ENCODE results near the gene TRIM25. TPM values are rescaled to one million over a fixed set of nuclear protein-coding genes. Genes with fewer than 3 reads are reported as not detected.

TRIM25 gene
- total RNA-seq, 4 donors from 2014 or later, result 25.4 to 38.6 (median 34.6) TPM

DNA sequence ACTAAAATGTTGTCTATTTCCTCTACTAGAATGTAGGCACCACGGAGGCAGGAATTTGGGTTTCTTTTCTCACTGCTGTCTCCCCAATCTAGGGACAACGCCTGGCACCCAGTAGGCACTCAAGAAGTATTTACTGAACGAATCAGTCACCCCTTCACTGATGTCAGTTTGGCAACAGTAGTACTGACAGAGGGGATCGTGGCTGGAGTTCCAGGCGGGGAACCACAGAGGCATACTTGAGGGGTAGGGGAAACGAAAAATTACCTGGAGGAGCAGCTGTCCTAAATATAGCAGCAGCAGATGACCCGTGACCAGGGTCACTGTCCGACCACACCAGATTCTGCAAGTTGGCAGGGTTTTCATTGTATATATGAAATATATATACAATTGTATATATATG, 33.3 kb downstream of the TRIM25 start:
- no peak for TF ChIP-seq POLR2A (IDR thresholded peaks at IDR 0.05)
- TF ChIP-seq, protein P1, sequence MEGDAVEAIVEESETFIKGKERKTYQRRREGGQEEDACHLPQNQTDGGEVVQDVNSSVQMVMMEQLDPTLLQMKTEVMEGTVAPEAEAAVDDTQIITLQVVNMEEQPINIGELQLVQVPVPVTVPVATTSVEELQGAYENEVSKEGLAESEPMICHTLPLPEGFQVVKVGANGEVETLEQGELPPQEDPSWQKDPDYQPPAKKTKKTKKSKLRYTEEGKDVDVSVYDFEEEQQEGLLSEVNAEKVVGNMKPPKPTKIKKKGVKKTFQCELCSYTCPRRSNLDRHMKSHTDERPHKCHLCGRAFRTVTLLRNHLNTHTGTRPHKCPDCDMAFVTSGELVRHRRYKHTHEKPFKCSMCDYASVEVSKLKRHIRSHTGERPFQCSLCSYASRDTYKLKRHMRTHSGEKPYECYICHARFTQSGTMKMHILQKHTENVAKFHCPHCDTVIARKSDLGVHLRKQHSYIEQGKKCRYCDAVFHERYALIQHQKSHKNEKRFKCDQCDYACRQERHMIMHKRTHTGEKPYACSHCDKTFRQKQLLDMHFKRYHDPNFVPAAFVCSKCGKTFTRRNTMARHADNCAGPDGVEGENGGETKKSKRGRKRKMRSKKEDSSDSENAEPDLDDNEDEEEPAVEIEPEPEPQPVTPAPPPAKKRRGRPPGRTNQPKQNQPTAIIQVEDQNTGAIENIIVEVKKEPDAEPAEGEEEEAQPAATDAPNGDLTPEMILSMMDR (IDR thresholded peaks at IDR 0.05), result no peak
- 69 to 75% methylated on average over 6 to 8 of the region's 8 CpGs for WGBS, 2 donors
- intact Hi-C loops (cut with DNase I), result no loop called here

DNA sequence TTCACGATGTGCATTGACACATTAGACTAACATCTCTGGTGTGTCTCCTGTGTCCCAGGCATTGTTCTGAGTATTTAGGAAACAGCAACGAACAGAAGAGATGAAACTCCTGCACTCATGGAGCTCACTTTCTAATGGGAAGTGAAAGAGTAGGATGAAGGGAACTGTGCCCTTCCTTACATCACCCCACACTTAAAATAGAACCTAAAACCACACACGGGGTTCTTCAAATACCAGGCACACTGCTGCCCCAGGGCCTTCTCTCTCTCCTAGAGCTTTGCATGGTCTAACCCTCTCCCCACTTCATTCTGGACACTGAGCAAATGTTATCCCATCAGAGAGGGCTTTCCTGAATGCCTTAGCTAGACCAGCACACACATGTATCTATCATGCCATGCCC, 33.7 kb downstream of the TRIM25 start:
- Histone ChIP-seq H3K27ac (no peak overlapping the region), H3K4me1 (no peaks in the 10 kb centered on the region), H3K4me3 (no peak overlapping the region), H3K9me3 (no peaks in the 10 kb centered on the region), H3K27me3 (no peaks in the 10 kb centered on the region), H3K36me3 (no peaks in the 10 kb centered on the region)
- no peak for DNase-seq
- intact Hi-C loops (cut with DNase I), result no loop called here
- no peak for TF ChIP-seq POLR2A (IDR thresholded peaks at IDR 0.05)
- TF ChIP-seq, protein P1 (IDR thresholded peaks at IDR 0.05), result no peak
- WGBS, 2 donors, result 55 to 57% methylated on average over 3 of the region's 3 CpGs

More for the DNA sequence above, 33.3 kb downstream of the TRIM25 start:
- DNase-seq, result no peak
- Histone ChIP-seq H3K4me3 (no peak overlapping the region), H3K27me3 (no peaks in the 10 kb centered on the region), H3K9me3 (no peaks in the 10 kb centered on the region), H3K36me3 (no peaks in the 10 kb centered on the region), H3K27ac (no peak overlapping the region), H3K4me1 (no peaks in the 10 kb centered on the region)

DNA sequence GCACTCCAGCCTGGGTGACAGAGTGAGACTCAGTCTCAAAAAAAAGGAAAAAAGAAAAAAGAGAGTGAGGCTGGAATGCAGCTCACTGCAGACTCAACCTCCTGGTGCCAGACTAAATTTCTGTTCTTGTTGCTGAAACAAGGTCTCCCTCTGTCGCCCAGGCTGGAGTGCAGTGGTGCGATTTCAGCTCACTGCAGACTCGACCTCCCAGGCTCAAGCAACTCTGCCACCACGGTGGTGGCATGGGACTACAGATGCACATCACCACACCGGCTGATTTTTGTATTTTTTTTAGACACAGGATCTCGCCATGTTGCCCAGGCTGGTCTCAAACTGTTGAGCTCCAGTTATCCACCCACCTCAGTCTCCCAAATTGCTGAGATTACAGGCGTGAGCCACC, 34.6 kb downstream of the TRIM25 start:
- DNase-seq, result no peak
- no peaks in the 10 kb centered on the region for H3K36me3 ChIP-seq
- 87 to 88% methylated on average over 7 of the region's 7 CpGs for WGBS, 2 donors
- no peak overlapping the region for H3K4me3 ChIP-seq
- no peaks in the 10 kb centered on the region for H3K27me3 ChIP-seq
- no peaks in the 10 kb centered on the region for H3K4me1 ChIP-seq
- TF ChIP-seq POLR2A (IDR thresholded peaks at IDR 0.05), result no peak
- TF ChIP-seq, protein P1 (IDR thresholded peaks at IDR 0.05), result no peak
- no peak overlapping the region for H3K27ac ChIP-seq
- intact Hi-C loops (cut with DNase I), result no loop called here
- H3K9me3 ChIP-seq, result no peaks in the 10 kb centered on the region

DNA sequence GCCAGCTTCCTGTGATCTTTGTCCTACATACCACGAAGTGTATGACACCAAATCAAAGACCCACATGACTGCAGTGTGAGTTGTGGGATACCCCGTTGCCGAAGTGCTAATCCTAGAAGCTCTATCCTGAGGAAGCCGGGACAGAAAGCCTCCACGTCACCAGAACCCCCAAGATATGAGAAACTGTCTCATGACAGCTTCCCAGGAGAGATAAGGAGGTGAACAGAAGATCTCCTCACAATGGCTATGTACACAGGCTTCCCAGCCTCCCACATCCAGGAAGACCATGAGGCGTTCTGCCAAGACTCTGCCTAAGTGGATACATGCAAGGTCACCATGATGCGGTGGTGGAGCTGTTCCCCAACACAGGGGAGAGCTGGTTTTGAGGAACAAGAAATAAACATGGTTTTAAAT, 37.1 kb downstream of the TRIM25 start:
- Histone ChIP-seq H3K27me3 (no peaks in the 10 kb centered on the region), H3K27ac (no peak overlapping the region), H3K4me1 (no peaks in the 10 kb centered on the region), H3K9me3 (no peaks in the 10 kb centered on the region), H3K4me3 (no peak overlapping the region), H3K36me3 (no peaks in the 10 kb centered on the region)
- DNase-seq, result no peak
- intact Hi-C loops (cut with DNase I), result no loop called here
- TF ChIP-seq POLR2A (IDR thresholded peaks at IDR 0.05), result no peak
- TF ChIP-seq, protein P1 (IDR thresholded peaks at IDR 0.05), result no peak
- 82 to 92% methylated on average over 7 of the region's 7 CpGs for WGBS, 2 donors

DNA sequence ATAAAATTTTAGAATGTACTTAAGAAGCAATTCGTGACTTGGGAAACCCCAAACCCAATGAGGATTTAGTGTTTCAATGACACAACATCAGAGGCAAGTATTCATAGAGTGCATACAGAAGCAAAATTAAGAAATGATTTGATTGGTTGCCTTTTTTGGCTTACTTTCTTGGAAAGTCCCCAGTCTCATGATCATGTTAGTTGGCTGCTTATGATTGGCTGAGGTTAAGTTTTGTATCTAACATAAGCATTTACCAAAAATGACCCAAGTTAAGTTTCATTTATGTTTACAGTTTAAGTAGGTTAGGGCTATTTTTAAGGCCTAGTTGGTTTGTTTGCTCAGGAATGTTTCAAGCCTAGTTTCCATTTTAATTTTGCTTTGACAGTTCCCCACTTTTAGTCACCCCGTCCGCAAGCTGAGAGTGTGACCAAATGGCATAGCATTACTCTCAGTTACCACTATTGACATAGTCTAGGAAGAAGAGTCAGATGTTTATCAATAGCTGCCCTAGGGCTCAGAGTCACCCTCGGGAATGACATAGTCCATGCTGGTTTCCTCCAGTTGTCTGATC, 43.7 kb downstream of the TRIM25 start:
- Histone ChIP-seq H3K9me3 (no peaks in the 10 kb centered on the region), H3K27me3 (no peaks in the 10 kb centered on the region), H3K36me3 (no peaks in the 10 kb centered on the region), H3K4me3 (no peak overlapping the region), H3K27ac (no peak overlapping the region), H3K4me1 (no peaks in the 10 kb centered on the region)
- no peak for TF ChIP-seq POLR2A (IDR thresholded peaks at IDR 0.05)
- TF ChIP-seq, protein P1 (IDR thresholded peaks at IDR 0.05), result no peak
- intact Hi-C loops (cut with DNase I), result no loop called here
- DNase-seq, result no peak
- WGBS, 2 donors, result 55 to 81% methylated on average over 4 of the region's 4 CpGs
